Measurements from ENCODE around the gene GLYATL1B. TPM values are rescaled to one million over a fixed set of nuclear protein-coding genes. Genes with fewer than 3 reads are reported as not detected.
A peak's percentile ranks its signal among the peaks of the same experiment; 100 is the strongest.

The GLYATL1B gene
- total RNA-seq, 1 donor from 2014 or later, result not detected

GRCh38 chr11:59141191-59141590, 55.1 kb downstream of the GLYATL1B start:
- DNase-seq (ENCODE audit: low spot score in 2 of 2, unreplicated experiment in 2 of 2), result no peak
- no peak for TF ChIP-seq CTCF (IDR thresholded peaks at IDR 0.05; ENCODE audit: unreplicated experiment)
- Mint-ChIP-seq H3K4me1 (peaks cover 37% of the 10 kb centered on the region), H3K36me3 (no peaks in the 10 kb centered on the region), H3K27me3 (ENCODE audit: low read depth) (no peaks in the 10 kb centered on the region), H3K27ac (no peak overlapping the region), H3K9me3 (no peaks in the 10 kb centered on the region), H3K4me3 (no peak overlapping the region)

- TF ChIP-seq CTCF (IDR thresholded peaks at IDR 0.05; ENCODE audit: unreplicated experiment), result no peak
- no peak for DNase-seq (ENCODE audit: low spot score in 2 of 2, unreplicated experiment in 2 of 2)
- Mint-ChIP-seq H3K4me1 (peaks cover 37% of the 10 kb centered on the region), H3K27me3 (ENCODE audit: low read depth) (no peaks in the 10 kb centered on the region), H3K36me3 (no peaks in the 10 kb centered on the region), H3K27ac (peak overlapping the region; percentile 99), H3K9me3 (no peaks in the 10 kb centered on the region), H3K4me3 (peak overlapping the region; percentile 88)
Measured at GRCh38 chr11:59141673-59142460, 55.8 kb downstream of the GLYATL1B start.

- H3K36me3 Mint-ChIP-seq, result no peaks in the 10 kb centered on the region
- peak; percentile 73 to 85 for DNase-seq (ENCODE audit: low spot score in 2 of 2, unreplicated experiment in 2 of 2)
- H3K27me3 Mint-ChIP-seq (ENCODE audit: low read depth), result no peaks in the 10 kb centered on the region
- H3K4me3 Mint-ChIP-seq, result peak within 1 kb of the TSS; percentile 88
- H3K4me1 Mint-ChIP-seq, result peaks cover 37% of the 10 kb centered on the region
- TF ChIP-seq CTCF (IDR thresholded peaks at IDR 0.05; ENCODE audit: unreplicated experiment), result no peak
- H3K9me3 Mint-ChIP-seq, result no peaks in the 10 kb centered on the region
- H3K27ac Mint-ChIP-seq, result peak within 1 kb of the TSS; percentile 99
Measured at GRCh38 chr11:59142530-59143507, 56.7 kb downstream of the GLYATL1B start, which contains the start of gene FAM111A. FAM111A (plus strand) TSS chr11:59142856; CDS start chr11:59148873, 6,017 bp downstream.

- peak overlapping the region; percentile 88 for H3K4me3 Mint-ChIP-seq
- H3K9me3 Mint-ChIP-seq, result no peaks in the 10 kb centered on the region
- peak overlapping the region; percentile 99 for H3K27ac Mint-ChIP-seq
- H3K27me3 Mint-ChIP-seq (ENCODE audit: low read depth), result no peaks in the 10 kb centered on the region
- no peak for DNase-seq (ENCODE audit: low spot score in 2 of 2, unreplicated experiment in 2 of 2)
- peaks cover 37% of the 10 kb centered on the region for H3K4me1 Mint-ChIP-seq
- TF ChIP-seq CTCF (IDR thresholded peaks at IDR 0.05; ENCODE audit: unreplicated experiment), result no peak
- H3K36me3 Mint-ChIP-seq, result peaks cover 3% of the 10 kb centered on the region
Measured at GRCh38 chr11:59144096-59144495, 58.0 kb downstream of the GLYATL1B start.

Other genes starting within 250 kb of the GLYATL1B start
- not detected in 3 replicates for gene GLYATL2, start 241.6 kb upstream of the GLYATL1B start, total RNA-seq
- 0.25 to 0.89 TPM (median 0.33 TPM) in 3 replicates for gene GLYATL1, start 146.8 kb upstream of the GLYATL1B start, total RNA-seq
- gene FAM111B, start 20.9 kb downstream of the GLYATL1B start, total RNA-seq, result 6.2 to 6.9 TPM (median 6.8 TPM) in 3 replicates
- gene FAM111A, start 56.5 kb downstream of the GLYATL1B start, total RNA-seq, result 40.5 to 41.7 TPM (median 40.8 TPM) in 3 replicates
- 37.7 to 42.3 TPM (median 39.4 TPM) in 3 replicates for gene DTX4, start 85.8 kb downstream of the GLYATL1B start, total RNA-seq
- gene MPEG1, start 126.6 kb downstream of the GLYATL1B start, total RNA-seq, result not detected in 3 replicates